Stomach smooth muscle (tissue), 2 donors: ENCODE data around the gene RAB32.

Experiments
- H3K27ac ChIP-seq: one replicate; pipeline ENCODE4 v1.7.0; 2013; ENCODE audit warnings: mild to moderate bottlenecking, low read length, inconsistent platforms
- H3K27me3 ChIP-seq, 2 donors: one replicate each; pipeline ENCODE4 v1.7.0; 2013; ENCODE audit warnings: low read length in 2 of 2; ENCODE audit not compliant: insufficient read depth in 2 of 2, control insufficient read depth in 1 of 2
- H3K36me3 ChIP-seq, 2 donors: one replicate each; pipeline ENCODE4 v1.7.0; 2013; ENCODE audit warnings: low read length in 2 of 2; ENCODE audit not compliant: control insufficient read depth in 2 of 2, insufficient read depth in 2 of 2
- H3K4me1 ChIP-seq: one replicate; pipeline ENCODE4 v1.7.0; 2013; ENCODE audit warnings: low read length; ENCODE audit not compliant: control insufficient read depth, insufficient read depth
- H3K4me3 ChIP-seq, 2 donors: one replicate each; pipeline ENCODE4 v1.7.0; 2013; ENCODE audit warnings: low read length in 2 of 2
- H3K9ac ChIP-seq, 2 donors: one replicate each; pipeline ENCODE4 v1.7.0; 2013; ENCODE audit warnings: low read length in 2 of 2, mild to moderate bottlenecking in 1 of 2
- H3K9me3 ChIP-seq, 2 donors: one replicate each; pipeline ENCODE4 v1.7.0; 2013; ENCODE audit warnings: low read length in 2 of 2; ENCODE audit not compliant: control insufficient read depth in 2 of 2
- donor health status: healthy.
- donor health status: Pancreatic carcinoma.

Gene RAB32

DNA sequence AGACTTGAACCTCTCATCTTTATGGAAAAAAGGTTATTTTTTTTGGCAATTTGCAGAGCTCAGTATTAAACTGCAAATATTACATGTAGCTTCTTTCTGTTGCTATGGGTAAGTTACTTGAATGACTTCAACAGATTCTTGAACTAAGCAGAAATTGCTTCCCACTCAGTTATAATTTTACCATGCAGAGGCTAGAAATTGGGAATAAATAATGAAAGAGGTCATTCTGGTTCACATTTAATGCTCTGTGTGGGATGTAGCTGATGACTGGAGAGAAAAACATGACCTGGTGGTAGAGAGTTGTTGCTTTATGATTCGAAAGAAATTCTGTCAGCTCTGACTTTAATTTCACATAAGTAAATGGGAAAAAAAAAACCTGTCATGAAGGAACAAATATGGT is 38.3 kb downstream of the RAB32 start:
- Histone ChIP-seq H3K27ac (no peak overlapping the region), H3K4me3 (no peak overlapping the region), H3K27me3 (no peaks in the 10 kb centered on the region), H3K9me3 (no peaks in the 10 kb centered on the region), H3K36me3 (no peaks in the 10 kb centered on the region), H3K9ac (no peak overlapping the region), H3K4me1 (no peaks in the 10 kb centered on the region)

DNA sequence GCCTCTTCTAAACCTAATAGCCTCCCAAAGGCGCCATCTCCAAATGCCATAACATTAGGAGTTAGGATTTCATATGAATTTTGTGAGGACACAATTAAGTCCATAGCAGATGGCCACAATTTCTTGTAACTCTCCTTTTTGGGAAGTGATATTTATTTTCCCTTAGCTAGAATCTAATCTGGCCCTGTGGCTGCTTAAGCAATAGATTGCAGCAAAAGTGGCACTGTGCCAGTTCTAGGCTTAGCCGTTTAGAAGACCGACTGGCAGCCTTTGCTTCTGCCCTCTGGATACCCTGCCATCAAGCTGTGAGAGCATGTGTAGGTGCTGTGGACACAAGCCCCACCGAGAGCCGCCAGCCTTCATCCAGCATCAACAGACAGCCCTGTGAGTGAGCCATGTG is 39.2 kb downstream of the RAB32 start:
- Histone ChIP-seq H3K36me3 (no peaks in the 10 kb centered on the region), H3K27me3 (no peaks in the 10 kb centered on the region), H3K9me3 (no peaks in the 10 kb centered on the region), H3K4me1 (no peaks in the 10 kb centered on the region), H3K9ac (no peak overlapping the region), H3K4me3 (no peak overlapping the region), H3K27ac (no peak overlapping the region)

- no peaks in the 10 kb centered on the region for H3K4me1 ChIP-seq
- no peaks in the 10 kb centered on the region for H3K9me3 ChIP-seq
- H3K9ac ChIP-seq = no peak overlapping the region
- no peaks in the 10 kb centered on the region for H3K27me3 ChIP-seq
- H3K27ac ChIP-seq = no peak overlapping the region
- no peaks in the 10 kb centered on the region for H3K36me3 ChIP-seq
- no peak overlapping the region for H3K4me3 ChIP-seq
Measured at GRCh38 chr6:146583966-146584365, 40.3 kb downstream of the RAB32 start.

DNA sequence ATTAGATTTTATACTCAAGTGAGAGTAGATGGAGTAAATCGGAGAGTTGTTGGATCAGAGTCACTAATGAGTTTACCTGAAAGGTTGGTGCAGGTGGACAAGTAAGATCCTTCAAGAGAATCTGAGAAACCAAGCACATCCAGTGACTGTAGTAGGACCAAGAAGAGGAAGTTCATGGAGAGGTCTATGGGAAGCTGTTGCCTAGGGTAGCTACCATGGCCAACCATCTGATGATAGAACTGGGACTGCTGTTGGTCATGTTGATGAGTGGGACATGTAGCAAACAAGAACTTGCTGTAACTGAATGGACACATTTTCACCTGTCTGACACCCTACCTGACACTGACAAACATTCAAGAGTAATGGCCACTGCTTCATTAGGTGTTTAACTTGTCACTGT is 43.8 kb downstream of the RAB32 start:
- Histone ChIP-seq H3K4me3 (no peak overlapping the region), H3K36me3 (no peaks in the 10 kb centered on the region), H3K9ac (no peak overlapping the region)

GRCh38 chr6:146590492-146590891 is 46.9 kb downstream of the RAB32 start:
- no peaks in the 10 kb centered on the region for H3K4me1 ChIP-seq

More for the DNA sequence above, 43.8 kb downstream of the RAB32 start:
- Histone ChIP-seq H3K27me3 (no peaks in the 10 kb centered on the region), H3K27ac (no peak overlapping the region), H3K4me1 (no peaks in the 10 kb centered on the region), H3K9me3 (no peaks in the 10 kb centered on the region)

GRCh38 chr6:146592451-146592850 is 48.8 kb downstream of the RAB32 start:
- Histone ChIP-seq H3K4me3 (no peak overlapping the region), H3K9ac (no peak overlapping the region), H3K36me3 (no peaks in the 10 kb centered on the region), H3K27me3 (no peaks in the 10 kb centered on the region), H3K9me3 (no peaks in the 10 kb centered on the region), H3K27ac (no peak overlapping the region), H3K4me1 (no peaks in the 10 kb centered on the region)

More at GRCh38 chr6:146590492-146590891, 46.9 kb downstream of the RAB32 start:
- Histone ChIP-seq H3K27ac (no peak overlapping the region), H3K27me3 (no peaks in the 10 kb centered on the region), H3K4me3 (no peak overlapping the region), H3K9ac (no peak overlapping the region), H3K9me3 (no peaks in the 10 kb centered on the region), H3K36me3 (no peaks in the 10 kb centered on the region)

- Histone ChIP-seq H3K36me3 (no peaks in the 10 kb centered on the region), H3K27ac (no peak overlapping the region), H3K27me3 (no peaks in the 10 kb centered on the region)
Measured at GRCh38 chr6:146593986-146594385, 50.4 kb downstream of the RAB32 start.

DNA sequence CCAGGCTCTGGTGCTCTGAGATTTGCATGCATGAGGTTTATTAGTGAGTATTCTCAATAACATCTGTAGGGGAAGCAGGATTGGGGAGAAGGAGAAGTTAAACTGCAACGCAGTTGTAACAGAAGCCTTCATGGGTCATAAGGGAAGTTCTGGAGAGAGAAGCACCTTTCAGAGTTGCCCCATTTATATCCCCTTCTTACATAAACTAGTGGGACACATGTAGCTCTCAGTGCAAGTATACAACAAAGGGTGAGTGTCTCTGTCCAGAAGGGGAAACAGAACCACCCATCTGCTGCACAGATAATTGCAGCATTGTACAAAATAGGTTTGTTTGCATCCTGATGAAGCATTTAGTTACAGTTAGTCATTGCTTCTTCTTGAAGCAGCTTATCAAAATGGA is 50.9 kb downstream of the RAB32 start:
- Histone ChIP-seq H3K4me3 (no peak overlapping the region), H3K27me3 (no peaks in the 10 kb centered on the region), H3K27ac (no peak overlapping the region), H3K9ac (no peak overlapping the region), H3K4me1 (no peaks in the 10 kb centered on the region), H3K9me3 (no peaks in the 10 kb centered on the region), H3K36me3 (no peaks in the 10 kb centered on the region)

More at GRCh38 chr6:146593986-146594385, 50.4 kb downstream of the RAB32 start:
- Histone ChIP-seq H3K9me3 (no peaks in the 10 kb centered on the region), H3K9ac (no peak overlapping the region), H3K4me3 (no peak overlapping the region), H3K4me1 (no peaks in the 10 kb centered on the region)

DNA sequence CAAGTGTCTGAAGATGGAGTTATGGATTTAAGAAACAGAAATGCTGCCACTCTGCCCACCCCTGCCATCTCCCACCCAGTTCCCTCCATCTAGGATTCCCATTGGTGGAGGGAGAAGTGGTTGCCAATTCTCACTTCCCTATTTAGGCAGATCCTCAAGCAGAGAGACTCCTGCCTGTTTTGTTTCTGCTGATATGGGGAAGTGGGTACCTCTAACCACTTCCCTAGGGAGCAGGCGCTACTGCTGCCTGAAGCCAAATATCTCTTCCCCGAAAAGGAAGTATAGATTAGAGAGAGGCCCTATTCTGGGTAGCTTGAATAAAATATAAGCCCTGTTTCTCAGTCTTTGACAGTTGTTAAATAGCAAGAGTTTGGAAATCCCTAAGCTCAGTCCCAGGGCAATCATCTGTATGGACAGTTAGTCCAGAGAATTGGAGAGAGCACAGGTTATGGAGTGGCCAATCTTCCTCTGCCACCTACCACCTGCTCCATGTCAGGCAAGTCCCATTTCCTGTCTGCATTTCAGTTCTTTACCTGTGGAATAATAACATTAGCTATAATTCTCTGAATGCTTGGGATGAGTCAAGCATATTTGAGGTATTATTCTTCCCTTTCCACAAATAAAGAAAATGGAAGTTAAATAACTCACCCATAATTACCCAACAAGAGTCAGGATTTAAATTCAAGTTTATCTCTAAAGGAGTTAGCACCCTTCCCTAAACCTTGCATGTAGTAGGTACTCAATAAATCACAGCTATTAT is 52.5 kb downstream of the RAB32 start:
- Histone ChIP-seq H3K27ac (no peak overlapping the region), H3K9me3 (no peaks in the 10 kb centered on the region), H3K9ac (no peak overlapping the region), H3K27me3 (no peaks in the 10 kb centered on the region), H3K36me3 (no peaks in the 10 kb centered on the region), H3K4me1 (no peaks in the 10 kb centered on the region), H3K4me3 (no peak overlapping the region)

DNA sequence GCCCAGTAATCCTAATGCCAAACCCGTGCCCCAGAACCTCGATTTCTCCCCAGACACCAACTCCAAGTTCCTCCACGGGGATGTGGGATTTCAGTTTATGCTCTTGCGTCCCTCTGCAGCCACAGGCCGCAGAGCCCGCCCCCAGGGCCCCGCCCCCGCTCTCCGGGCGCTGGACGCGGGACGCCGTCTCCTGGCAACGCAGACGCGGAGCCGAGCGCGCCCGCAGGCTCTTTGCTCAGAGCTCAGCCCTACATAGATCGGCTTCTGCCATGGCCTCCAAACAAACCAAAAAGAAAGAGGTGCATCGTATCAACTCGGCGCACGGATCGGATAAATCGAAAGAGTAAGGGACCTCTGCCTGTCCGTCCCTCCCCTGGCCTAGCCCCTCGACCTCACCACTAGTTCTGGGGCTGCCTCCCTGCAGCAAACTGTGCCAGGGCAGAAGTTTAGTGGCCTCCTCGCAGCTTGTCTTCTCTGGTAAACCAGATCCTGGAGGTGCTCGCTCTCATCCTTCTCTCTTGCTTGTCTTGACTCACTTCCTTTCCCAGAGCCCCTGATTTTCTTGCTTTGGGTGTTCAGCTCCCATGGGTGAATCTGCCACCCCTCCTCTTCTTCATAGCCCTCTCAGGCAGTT is 55.3 kb downstream of the RAB32 start, which contains the start of gene ADGB:
ADGB (plus strand) TSS at position 201 of the 634 bp plus-strand sequence; CDS start at position 270, 69 bp downstream.
- peak within 1 kb of the TSS in 1 of 2 donors; percentile 30 for H3K9ac ChIP-seq
- H3K36me3 ChIP-seq = no peaks in the 10 kb centered on the region
- no peaks in the 10 kb centered on the region for H3K4me1 ChIP-seq
- H3K4me3 ChIP-seq = peak within 1 kb of the TSS; percentile 52 to 69
- no peaks in the 10 kb centered on the region for H3K9me3 ChIP-seq
- H3K27ac ChIP-seq = no peak within 1 kb of the TSS
- no peaks in the 10 kb centered on the region for H3K27me3 ChIP-seq

GRCh38 chr6:146601352-146601751 is 57.7 kb downstream of the RAB32 start:
- H3K9me3 ChIP-seq = no peaks in the 10 kb centered on the region

More at GRCh38 chr6:146601352-146601751, 57.7 kb downstream of the RAB32 start:
- no peak overlapping the region for H3K9ac ChIP-seq
- no peak overlapping the region for H3K4me3 ChIP-seq
- no peaks in the 10 kb centered on the region for H3K36me3 ChIP-seq
- no peaks in the 10 kb centered on the region for H3K4me1 ChIP-seq
- H3K27me3 ChIP-seq = no peaks in the 10 kb centered on the region
- no peak overlapping the region for H3K27ac ChIP-seq
